ENCODE measurements around the gene ARPC1B. TPM values are rescaled to one million over a fixed set of nuclear protein-coding genes. Genes with fewer than 3 reads are reported as not detected.

Gene ARPC1B
- total RNA-seq, 1 donor from 2014 or later, result 264 TPM

- intact Hi-C loops (cut with micrococcal nuclease), result loop anchor here (5.0 kb wide), 1 partner anchor 1856 kb away; no protein-coding TSS in a partner anchor
- no peak for DNase-seq (ENCODE audit: low spot score)
- H3K4me1 Mint-ChIP-seq (ENCODE audit: low read depth), result peaks cover 12% of the 10 kb centered on the region
- H3K9me3 Mint-ChIP-seq, result no peaks in the 10 kb centered on the region
- no peaks in the 10 kb centered on the region for H3K27me3 Mint-ChIP-seq (ENCODE audit: low read depth)
- no peak overlapping the region for H3K27ac Mint-ChIP-seq
- H3K4me3 Mint-ChIP-seq (ENCODE audit: low read depth), result no peak overlapping the region
- peaks cover 86% of the 10 kb centered on the region for H3K36me3 Mint-ChIP-seq (ENCODE audit: low read depth)
Observed at GRCh38 chr7:99396418-99397296, 22.1 kb downstream of the ARPC1B start.

- H3K27ac Mint-ChIP-seq, result peak overlapping the region; percentile 19
- H3K4me3 Mint-ChIP-seq (ENCODE audit: low read depth), result no peak overlapping the region
- H3K9me3 Mint-ChIP-seq, result no peaks in the 10 kb centered on the region
- no peaks in the 10 kb centered on the region for H3K27me3 Mint-ChIP-seq (ENCODE audit: low read depth)
- intact Hi-C loops (cut with micrococcal nuclease), result loop anchor here (5.0 kb wide), 1 partner anchor 1855 kb away; no protein-coding TSS in a partner anchor
- H3K4me1 Mint-ChIP-seq (ENCODE audit: low read depth), result peaks cover 9% of the 10 kb centered on the region
- H3K36me3 Mint-ChIP-seq (ENCODE audit: low read depth), result peaks cover 81% of the 10 kb centered on the region
- DNase-seq (ENCODE audit: low spot score), result no peak
Observed at GRCh38 chr7:99397297-99397983, 22.9 kb downstream of the ARPC1B start.

DNA sequence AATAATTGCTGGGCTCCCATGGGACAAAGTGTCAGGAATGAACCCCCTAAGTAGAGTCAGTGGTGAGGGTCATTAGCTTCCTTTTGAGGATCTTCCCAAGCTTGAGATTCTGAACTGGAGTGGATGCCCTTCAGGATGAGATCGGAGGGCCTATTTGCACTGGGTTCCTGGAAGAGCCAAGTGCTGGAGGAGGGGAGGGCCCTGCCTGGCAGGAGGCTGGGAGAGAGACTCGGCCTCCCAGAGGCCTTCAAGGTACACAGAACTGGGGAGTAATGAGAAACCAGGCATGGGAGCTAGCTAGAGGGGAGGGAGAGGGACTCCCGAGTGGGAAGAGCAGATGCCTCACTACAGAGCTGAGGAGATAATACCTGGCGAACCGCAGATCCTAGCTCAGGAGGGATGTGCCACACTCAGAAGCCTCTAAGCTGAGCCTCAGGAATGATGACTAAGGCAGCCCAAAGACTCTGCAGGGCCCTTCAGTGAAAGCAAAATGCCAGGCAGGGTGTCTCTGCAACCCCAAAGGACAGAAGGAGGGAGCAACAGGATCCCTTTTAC, 24.4 kb downstream of the ARPC1B start:
- H3K9me3 Mint-ChIP-seq, result no peaks in the 10 kb centered on the region
- peaks cover 79% of the 10 kb centered on the region for H3K36me3 Mint-ChIP-seq (ENCODE audit: low read depth)
- no peak overlapping the region for H3K4me3 Mint-ChIP-seq (ENCODE audit: low read depth)
- DNase-seq (ENCODE audit: low spot score), result no peak
- H3K27me3 Mint-ChIP-seq (ENCODE audit: low read depth), result no peaks in the 10 kb centered on the region
- intact Hi-C loops (cut with micrococcal nuclease), result loop anchor here (5.0 kb wide), 1 partner anchor 1853 kb away; no protein-coding TSS in a partner anchor
- peak overlapping the region; percentile 2 for H3K27ac Mint-ChIP-seq
- H3K4me1 Mint-ChIP-seq (ENCODE audit: low read depth), result peaks cover 5% of the 10 kb centered on the region

DNA sequence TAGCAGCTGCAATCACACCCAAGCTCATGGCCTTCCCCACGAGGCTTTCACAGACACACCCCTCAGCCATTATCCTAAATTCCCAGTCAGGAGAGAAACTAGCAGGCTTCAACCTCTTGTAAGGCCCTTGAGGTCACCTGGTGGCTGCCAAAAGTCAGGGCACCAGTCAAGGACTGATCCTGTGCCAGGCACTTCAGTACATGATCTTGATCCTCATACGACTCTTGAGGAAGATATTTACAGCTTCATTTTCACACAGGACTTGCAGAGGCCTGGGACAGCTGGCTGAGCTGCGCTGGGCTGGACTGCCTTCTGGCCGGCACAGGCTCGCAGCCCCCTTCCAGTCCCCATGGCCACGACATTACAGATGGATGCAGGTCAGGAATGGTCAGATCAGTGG, 25.1 kb downstream of the ARPC1B start:
- Mint-ChIP-seq H3K27ac (no peak overlapping the region), H3K36me3 (ENCODE audit: low read depth) (peaks cover 79% of the 10 kb centered on the region), H3K4me1 (ENCODE audit: low read depth) (peaks cover 5% of the 10 kb centered on the region), H3K9me3 (no peaks in the 10 kb centered on the region), H3K27me3 (ENCODE audit: low read depth) (no peaks in the 10 kb centered on the region), H3K4me3 (ENCODE audit: low read depth) (no peak overlapping the region)
- intact Hi-C loops (cut with micrococcal nuclease), result loop anchor here (5.0 kb wide), 1 partner anchor 1853 kb away; no protein-coding TSS in a partner anchor
- DNase-seq (ENCODE audit: low spot score), result no peak

- DNase-seq (ENCODE audit: low spot score), result no peak
- Mint-ChIP-seq H3K36me3 (ENCODE audit: low read depth) (peaks cover 58% of the 10 kb centered on the region), H3K4me1 (ENCODE audit: low read depth) (peaks cover 16% of the 10 kb centered on the region), H3K27ac (no peak overlapping the region), H3K9me3 (no peaks in the 10 kb centered on the region), H3K27me3 (ENCODE audit: low read depth) (no peaks in the 10 kb centered on the region), H3K4me3 (ENCODE audit: low read depth) (no peak overlapping the region)
- intact Hi-C loops (cut with micrococcal nuclease), result no loop called here
Observed at GRCh38 chr7:99402854-99403253, 28.3 kb downstream of the ARPC1B start.

- DNase-seq (ENCODE audit: low spot score), result no peak
- Mint-ChIP-seq H3K9me3 (no peaks in the 10 kb centered on the region), H3K27ac (no peak overlapping the region), H3K4me3 (ENCODE audit: low read depth) (no peak overlapping the region), H3K4me1 (ENCODE audit: low read depth) (peaks cover 13% of the 10 kb centered on the region), H3K27me3 (ENCODE audit: low read depth) (no peaks in the 10 kb centered on the region), H3K36me3 (ENCODE audit: low read depth) (peaks cover 50% of the 10 kb centered on the region)
- intact Hi-C loops (cut with micrococcal nuclease), result no loop called here
Observed at GRCh38 chr7:99403764-99404163, 29.2 kb downstream of the ARPC1B start.

GRCh38 chr7:99404235-99404976, 29.9 kb downstream of the ARPC1B start:
- Mint-ChIP-seq H3K9me3 (no peaks in the 10 kb centered on the region), H3K4me1 (ENCODE audit: low read depth) (peaks cover 13% of the 10 kb centered on the region), H3K36me3 (ENCODE audit: low read depth) (peaks cover 50% of the 10 kb centered on the region), H3K27ac (no peak overlapping the region), H3K4me3 (ENCODE audit: low read depth) (no peak overlapping the region), H3K27me3 (ENCODE audit: low read depth) (no peaks in the 10 kb centered on the region)
- intact Hi-C loops (cut with micrococcal nuclease), result no loop called here
- DNase-seq (ENCODE audit: low spot score), result no peak

- Mint-ChIP-seq H3K4me3 (ENCODE audit: low read depth) (no peak overlapping the region), H3K4me1 (ENCODE audit: low read depth) (peaks cover 16% of the 10 kb centered on the region), H3K36me3 (ENCODE audit: low read depth) (peaks cover 50% of the 10 kb centered on the region), H3K27ac (no peak overlapping the region), H3K27me3 (ENCODE audit: low read depth) (no peaks in the 10 kb centered on the region), H3K9me3 (no peaks in the 10 kb centered on the region)
- intact Hi-C loops (cut with micrococcal nuclease), result no loop called here
- DNase-seq (ENCODE audit: low spot score), result no peak
Observed at GRCh38 chr7:99404977-99405320, 30.4 kb downstream of the ARPC1B start.

DNA sequence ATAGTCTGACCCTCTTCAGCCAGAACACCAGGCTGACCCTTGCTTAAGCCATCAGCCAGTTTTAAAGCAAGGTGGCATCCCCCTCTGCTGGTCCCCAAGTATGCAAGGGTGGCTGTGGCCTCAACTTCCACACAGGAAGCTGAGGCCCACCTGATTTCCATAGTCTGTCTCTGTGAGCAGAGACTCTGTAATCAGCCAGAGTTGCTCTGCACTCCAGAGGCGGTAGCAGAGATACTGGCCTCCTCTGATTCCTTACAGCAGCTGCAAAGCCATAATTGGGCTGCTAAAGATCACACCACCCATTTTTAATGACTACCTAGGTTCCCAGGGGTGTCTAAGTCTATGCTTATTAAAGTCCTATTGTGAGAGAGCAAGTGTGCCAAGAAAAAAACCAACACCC, 32.0 kb downstream of the ARPC1B start:
- DNase-seq (ENCODE audit: low spot score), result no peak
- H3K4me3 Mint-ChIP-seq (ENCODE audit: low read depth), result peak overlapping the region; percentile 30
- H3K27ac Mint-ChIP-seq, result peak overlapping the region; percentile 21
- H3K36me3 Mint-ChIP-seq (ENCODE audit: low read depth), result peaks cover 55% of the 10 kb centered on the region
- intact Hi-C loops (cut with micrococcal nuclease), result no loop called here
- no peaks in the 10 kb centered on the region for H3K9me3 Mint-ChIP-seq
- H3K4me1 Mint-ChIP-seq (ENCODE audit: low read depth), result peaks cover 23% of the 10 kb centered on the region
- H3K27me3 Mint-ChIP-seq (ENCODE audit: low read depth), result no peaks in the 10 kb centered on the region

DNA sequence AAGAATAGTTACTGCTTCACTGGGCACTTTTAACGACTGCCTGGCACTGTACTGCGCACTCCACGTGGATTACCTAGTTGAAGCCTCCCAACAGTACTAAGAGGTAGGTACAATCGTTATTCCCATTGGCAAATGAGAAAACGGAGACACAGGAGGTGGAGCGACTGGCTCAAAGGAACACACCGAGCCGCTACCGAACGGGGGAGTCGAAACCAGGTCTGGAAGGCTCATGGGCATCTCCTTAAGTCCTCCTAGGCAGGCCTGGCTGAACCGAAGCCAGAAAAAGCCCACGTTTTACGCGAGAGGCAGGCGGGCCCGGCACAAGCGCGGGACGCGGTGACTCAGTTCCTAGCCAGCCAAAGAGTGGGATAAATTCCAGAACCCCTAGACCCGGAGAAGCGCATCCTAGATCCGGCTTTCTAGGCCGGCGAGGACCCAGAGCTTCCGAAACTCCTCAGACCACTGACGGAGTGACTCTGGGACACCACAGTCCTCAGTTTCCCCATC, 33.4 kb downstream of the ARPC1B start:
- H3K9me3 Mint-ChIP-seq, result no peaks in the 10 kb centered on the region
- no peak for DNase-seq (ENCODE audit: low spot score)
- intact Hi-C loops (cut with micrococcal nuclease), result loop anchor here (1.0 to 2.0 kb wide), 4 partner anchors 27 to 65 kb away; partner anchors contain the start of genes ARPC1B and ZNF789
- H3K27ac Mint-ChIP-seq, result peak overlapping the region; percentile 98
- H3K4me1 Mint-ChIP-seq (ENCODE audit: low read depth), result peaks cover 23% of the 10 kb centered on the region
- H3K4me3 Mint-ChIP-seq (ENCODE audit: low read depth), result peak overlapping the region; percentile 99
- peaks cover 62% of the 10 kb centered on the region for H3K36me3 Mint-ChIP-seq (ENCODE audit: low read depth)
- H3K27me3 Mint-ChIP-seq (ENCODE audit: low read depth), result no peaks in the 10 kb centered on the region

DNA sequence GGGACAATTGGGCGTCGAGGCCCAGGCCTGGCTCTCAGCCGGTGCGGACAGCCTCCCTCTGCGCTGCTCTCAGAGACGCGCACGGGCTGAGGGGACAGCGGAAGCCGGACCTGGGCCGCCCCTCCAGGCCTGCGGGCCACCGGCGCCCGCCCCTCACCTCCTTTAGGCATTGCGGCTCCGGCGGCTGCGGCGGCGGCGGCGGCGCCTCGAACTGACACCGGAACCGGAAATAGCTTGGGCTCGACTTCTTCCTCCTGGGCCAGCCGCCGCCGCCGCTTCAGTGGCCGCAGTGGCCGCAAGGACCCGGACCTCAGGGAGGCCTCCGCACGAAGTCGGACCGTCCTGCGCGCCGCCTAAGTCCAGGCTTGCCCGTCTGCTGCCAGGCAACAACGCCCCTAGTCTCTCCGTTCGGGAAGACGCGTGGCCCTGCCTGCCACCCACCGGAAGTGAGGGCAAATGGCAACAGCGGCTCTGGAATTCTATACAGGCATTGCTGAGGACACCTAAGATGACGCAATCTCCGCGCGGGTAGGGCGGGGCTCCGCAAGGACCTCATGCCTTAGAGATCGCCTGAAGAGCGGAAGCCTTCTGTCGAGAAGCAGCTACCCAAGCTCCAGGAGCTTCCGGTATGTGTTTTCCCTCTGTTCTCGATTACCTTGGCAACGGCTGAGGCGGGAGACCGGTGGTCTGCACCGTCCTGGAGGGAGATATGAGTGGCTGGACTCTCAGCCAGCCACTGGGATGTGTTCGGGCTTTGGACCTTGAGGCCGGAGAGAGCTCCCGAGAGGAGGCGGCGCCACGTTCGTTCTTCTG, 34.1 kb downstream of the ARPC1B start, which contains the start of the genes BUD31 and PDAP1:
TSS of gene BUD31 (plus strand) at position 591 of the 813 bp plus-strand sequence. CDS start 2,124 bp downstream, outside the sequence.
TSS of gene PDAP1 (minus strand) at position 219 of the 813 bp plus-strand sequence. CDS start at position 170, 49 bp downstream.
- Mint-ChIP-seq H3K27ac (peak within 1 kb of the TSS; percentile 98), H3K4me1 (ENCODE audit: low read depth) (peaks cover 23% of the 10 kb centered on the region), H3K27me3 (ENCODE audit: low read depth) (no peaks in the 10 kb centered on the region), H3K36me3 (ENCODE audit: low read depth) (peaks cover 62% of the 10 kb centered on the region), H3K4me3 (ENCODE audit: low read depth) (peak within 1 kb of the TSS; percentile 99), H3K9me3 (no peaks in the 10 kb centered on the region)
- peak; percentile 94 for DNase-seq (ENCODE audit: low spot score)
- intact Hi-C loops (cut with micrococcal nuclease), result loop anchor here (1.0 to 2.0 kb wide), 4 partner anchors 27 to 64 kb away; partner anchors contain the start of genes ARPC1B and ZNF789
